ENCODE measurements around the gene GPR37. TPM values are rescaled to one million over a fixed set of nuclear protein-coding genes. Genes with fewer than 3 reads are reported as not detected.

GPR37 gene
- total and polyA plus RNA-seq, 2 donors (not counting 3 experiments of a cell fraction or from before 2014, with no cell fraction given): 0.92 to 2.1 TPM

- dilution Hi-C loops (cut with MboI; ENCODE audit: extremely low pct_ligation_motif_present, low sequenced_read_pairs): no loop called here
- POLR2A ChIA-PET: no interaction called here
- no peaks in the 10 kb centered on the region for H4K20me1 ChIP-seq (replicated peaks; ENCODE audit: control insufficient read depth, extremely low read depth, insufficient read depth, low read length)
- DNase-seq (ENCODE audit: low read depth, low spot score): no peak
- no peak for TF ChIP-seq CTCF (IDR thresholded peaks at IDR 0.05; ENCODE audit: extremely low read depth in 1 of 2, insufficient read depth in 1 of 2, low read depth in 1 of 2, low read length in 2 of 2)
- TF ChIP-seq JUN (IDR thresholded peaks at IDR 0.05; ENCODE audit: borderline replicate concordance, insufficient read depth, insufficient read length, low read depth): no peak
- TF ChIP-seq FOS (IDR thresholded peaks at IDR 0.05; ENCODE audit: borderline replicate concordance, insufficient read depth, low read length): no peak
- no peak for TF ChIP-seq POLR2AphosphoS5 (IDR thresholded peaks at IDR 0.05; ENCODE audit: insufficient read depth, low read depth, low read length)
- TF ChIP-seq MYC (IDR thresholded peaks at IDR 0.05; ENCODE audit: low read depth, low read length): no peak
- TF ChIP-seq GATA2 (IDR thresholded peaks at IDR 0.05; ENCODE audit: insufficient read depth, insufficient read length, low read depth, low read length): no peak
- no peak for TF ChIP-seq EZH2 (IDR thresholded peaks at IDR 0.05; ENCODE audit: borderline replicate concordance, low read depth, low read length, severe bottlenecking)
- TF ChIP-seq, protein P1, sequence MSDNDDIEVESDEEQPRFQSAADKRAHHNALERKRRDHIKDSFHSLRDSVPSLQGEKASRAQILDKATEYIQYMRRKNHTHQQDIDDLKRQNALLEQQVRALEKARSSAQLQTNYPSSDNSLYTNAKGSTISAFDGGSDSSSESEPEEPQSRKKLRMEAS (IDR thresholded peaks at IDR 0.05; ENCODE audit: insufficient read depth, insufficient read length): no peak
- TF ChIP-seq POLR2A (IDR thresholded peaks at IDR 0.05; ENCODE audit: low read depth, low read length): no peak
- H3K27ac ChIP-seq (ENCODE audit: insufficient read depth, low read depth, low read length): no peak overlapping the region
- no peak overlapping the region for H3K4me3 ChIP-seq (replicated peaks in 1 of 3; ENCODE audit: insufficient read depth in 1 of 3, low read depth in 1 of 3, low read length in 3 of 3)
- no TSS peak for BruUV-seq (replicated peaks)
- H3K9me3 ChIP-seq (replicated peaks; ENCODE audit: control insufficient read depth, insufficient read depth, low read length): no peaks in the 10 kb centered on the region
- FAIRE-seq: no peak
- no peaks in the 10 kb centered on the region for H3K79me2 ChIP-seq (ENCODE audit: control insufficient read depth, insufficient read depth, low read length)
- H2AFZ ChIP-seq (ENCODE audit: low read depth, low read length): no peak overlapping the region
- no peak overlapping the region for H3K4me2 ChIP-seq (ENCODE audit: insufficient read depth, low read length)
- no peaks in the 10 kb centered on the region for H3K9me1 ChIP-seq (replicated peaks; ENCODE audit: control insufficient read depth, extremely low read depth, insufficient read depth, low read length)
- H3K9ac ChIP-seq (replicated peaks; ENCODE audit: extremely low read depth, insufficient read depth, low read length): no peak overlapping the region
- no peaks in the 10 kb centered on the region for H3K36me3 ChIP-seq (ENCODE audit: control insufficient read depth in 2 of 2, extremely low read depth in 1 of 2, insufficient read depth in 2 of 2, low read length in 2 of 2)
- CTCF ChIA-PET: interaction anchor here (1.4 kb wide), 1 partner anchor 12 kb away, joined by 3 read pairs; no protein-coding TSS in a partner anchor
- peaks cover 2 to 6% of the 10 kb centered on the region in 2 experiments for H3K27me3 ChIP-seq (ENCODE audit: control insufficient read depth in 2 of 2, insufficient read depth in 2 of 2, low read length in 2 of 2)
- intact Hi-C loops (cut with micrococcal nuclease): no loop called here
- no peaks in the 10 kb centered on the region for H3K4me1 ChIP-seq (ENCODE audit: control insufficient read depth, extremely low read depth, insufficient read depth, low read length)
Measured at GRCh38 chr7:124796771-124797170, 31.2 kb upstream of the GPR37 start.

Measured in endothelial cell of umbilical vein (primary cell).